Adrenal gland (tissue), 5 donors: ENCODE data around the gene DHDDS.

Experiments
- POLR2A ChIP-seq, 2 donors: fragments of 450-650 bp; IDR thresholded peaks; one replicate each; pipeline ENCODE4 v1.6.1; 2017; ENCODE audit warnings: antibody characterized with exemption in 2 of 2, mild to moderate bottlenecking in 2 of 2, moderate library complexity in 1 of 2
- TF ChIP-seq, protein P1 (sequence below), 6 experiments: fragments of 450-650 bp in 4 of 6; fragments of 200-600 bp in 2 of 6; sonication (generic) in 1 of 6; IDR thresholded peaks; 1 replicate in 5 of 6; 2 replicates in 1 of 6; pipeline versions ENCODE4 v1.5.1 to v1.8.0; 2016 to 2021; ENCODE audit warnings: antibody characterized with exemption in 6 of 6, mild to moderate bottlenecking in 2 of 6, moderate library complexity in 1 of 6
- donor health status: DM: no; HTN: no; CAD: no.

DNA sequence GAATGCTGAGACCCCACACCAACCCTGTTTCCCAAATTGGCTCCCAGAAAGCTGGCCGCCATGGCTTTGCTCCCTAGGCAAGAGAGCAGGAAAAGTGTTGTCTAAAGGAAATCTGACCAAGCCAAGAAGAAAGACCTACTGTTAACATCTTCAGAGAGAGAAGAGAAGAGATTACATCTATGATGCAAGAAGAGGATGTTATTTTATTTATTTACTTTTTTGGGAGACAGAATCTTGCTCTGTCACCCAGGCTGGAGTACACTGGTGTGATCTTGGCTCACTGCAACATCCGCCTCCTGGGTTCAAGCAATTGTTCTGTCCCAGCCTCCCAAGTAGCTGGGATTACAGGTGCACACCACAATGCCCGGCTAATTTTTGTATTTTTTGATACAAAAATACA is 61.8 kb downstream of the DHDDS start:
- no peak for TF ChIP-seq POLR2A (IDR thresholded peaks at IDR 0.05)
- TF ChIP-seq, protein P1, sequence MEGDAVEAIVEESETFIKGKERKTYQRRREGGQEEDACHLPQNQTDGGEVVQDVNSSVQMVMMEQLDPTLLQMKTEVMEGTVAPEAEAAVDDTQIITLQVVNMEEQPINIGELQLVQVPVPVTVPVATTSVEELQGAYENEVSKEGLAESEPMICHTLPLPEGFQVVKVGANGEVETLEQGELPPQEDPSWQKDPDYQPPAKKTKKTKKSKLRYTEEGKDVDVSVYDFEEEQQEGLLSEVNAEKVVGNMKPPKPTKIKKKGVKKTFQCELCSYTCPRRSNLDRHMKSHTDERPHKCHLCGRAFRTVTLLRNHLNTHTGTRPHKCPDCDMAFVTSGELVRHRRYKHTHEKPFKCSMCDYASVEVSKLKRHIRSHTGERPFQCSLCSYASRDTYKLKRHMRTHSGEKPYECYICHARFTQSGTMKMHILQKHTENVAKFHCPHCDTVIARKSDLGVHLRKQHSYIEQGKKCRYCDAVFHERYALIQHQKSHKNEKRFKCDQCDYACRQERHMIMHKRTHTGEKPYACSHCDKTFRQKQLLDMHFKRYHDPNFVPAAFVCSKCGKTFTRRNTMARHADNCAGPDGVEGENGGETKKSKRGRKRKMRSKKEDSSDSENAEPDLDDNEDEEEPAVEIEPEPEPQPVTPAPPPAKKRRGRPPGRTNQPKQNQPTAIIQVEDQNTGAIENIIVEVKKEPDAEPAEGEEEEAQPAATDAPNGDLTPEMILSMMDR (IDR thresholded peaks at IDR 0.05): no peak
